Gastrocnemius medialis (tissue), 4 donors: ENCODE measurements around the gene SCN4A. TPM values are rescaled to one million over a fixed set of nuclear protein-coding genes. Genes with fewer than 3 reads are reported as not detected.

Experiments used
- ATAC-seq, 2 donors: fragments of 150-250 bp; one replicate each; pipeline ENCODE4 v1.9.1; 2016
- DNase-seq, 2 donors: peaks; one replicate each; pipeline ENCODE4 v3.0.0-alpha.2; 2019
- H3K27ac ChIP-seq, 4 donors: fragments of 200-600 bp; sonication (generic); 1 replicate in 1 of 4; 2 replicates in 3 of 4; pipeline ENCODE4 v1.5.1; 2016 to 2018; ENCODE audit warnings: mild to moderate bottlenecking in 2 of 4, moderate library complexity in 1 of 4
- H3K27me3 ChIP-seq, 3 donors: fragments of 200-600 bp; sonication (generic) in 2 of 3; 1 replicate in 1 of 3; 2 replicates in 2 of 3; pipeline versions ENCODE4 v1.5.1 to v1.6.0; 2016 to 2019; ENCODE audit warnings: mild to moderate bottlenecking in 1 of 3, moderate library complexity in 1 of 3
- H3K36me3 ChIP-seq, 2 donors: fragments of 200-600 bp; sonication (generic) in 1 of 2; one replicate each; pipeline ENCODE4 v1.5.1; 2017 to 2018
- H3K4me1 ChIP-seq, 2 donors: fragments of 200-600 bp; sonication (generic) in 1 of 2; one replicate each; pipeline ENCODE4 v1.5.1; 2016 to 2017; ENCODE audit warnings: mild to moderate bottlenecking in 2 of 2
- H3K4me3 ChIP-seq, 4 donors: fragments of 200-600 bp; sonication (generic) in 3 of 4; 1 replicate in 1 of 4; 2 replicates in 3 of 4; pipeline ENCODE4 v1.5.1; 2016 to 2019; ENCODE audit warnings: mild to moderate bottlenecking in 2 of 4
- H3K9me3 ChIP-seq, 3 donors: fragments of 200-600 bp; sonication (generic) in 2 of 3; 1 replicate in 1 of 3; 2 replicates in 2 of 3; pipeline ENCODE4 v1.5.1; 2016 to 2019
- POLR2A ChIP-seq, 2 donors: fragments of 450-650 bp; IDR thresholded peaks; one replicate each; pipeline ENCODE4 v1.6.1; 2017; ENCODE audit warnings: antibody characterized with exemption in 2 of 2, mild to moderate bottlenecking in 2 of 2, moderate library complexity in 2 of 2
- in situ Hi-C, 4 donors: fragments of 200-750 bp; cut with MboI; loops; one replicate each; pipeline versions ENCODE4 v1.15.0 to v1.8.0; 2017; ENCODE audit warnings: low sequenced_read_pairs in 4 of 4
- intact Hi-C: fragments of 100-400 bp; cut with DNase I; formaldehyde crosslinking; loops from one replicate; pipeline ENCODE4 v1.15.1; 2023; ENCODE audit warnings: low total_unique reads
- total RNA-seq, 4 donors: library from RNA; depleted of rRNA; stranded (reverse); fragments of >200 nt; gene quantifications; one replicate each; pipeline versions ENCODE4 v1.1.0 to v1.2.3, GENCODE V29; 2016
- TF ChIP-seq, protein P1 (sequence below), 5 experiments: fragments of 450-650 bp in 3 of 5; fragments of 200-600 bp in 2 of 5; sonication (generic) in 2 of 5; IDR thresholded peaks in 4 of 5; conservative IDR thresholded peaks in 1 of 5; 1 replicate in 4 of 5; 2 replicates in 1 of 5; pipeline ENCODE4 v1.5.1; 2016 to 2019; ENCODE audit warnings: antibody characterized with exemption in 5 of 5, mild to moderate bottlenecking in 3 of 5, moderate library complexity in 3 of 5

Gene SCN4A
- total RNA-seq, 4 donors from 2014 or later, result 45.3 to 107 (median 69.1) TPM

GRCh38 chr17:63973930-63974593 is 1.3 kb upstream of the SCN4A start:
- Histone ChIP-seq H3K4me1 (peaks cover 65 to 66% of the 10 kb centered on the region in 2 donors), H3K27me3 (no peaks in the 10 kb centered on the region), H3K36me3 (peaks cover 0 to 28% of the 10 kb centered on the region in 2 donors), H3K27ac (peak overlapping the region; percentile 98 to 100 (median 99)), H3K4me3 (peak overlapping the region in 1 of 4 donors; percentile 9), H3K9me3 (no peaks in the 10 kb centered on the region)
- peak; percentile 77 to 79 for ATAC-seq
- DNase-seq, result peak; percentile 92 to 97
- in situ Hi-C loops (no loop called here), intact Hi-C loops (loop anchor here (1.0 kb wide), 1 partner anchor 14 kb away; no protein-coding TSS in a partner anchor)
- TF ChIP-seq POLR2A (IDR thresholded peaks at IDR 0.05), result peak in 1 of 2 donors; percentile 9
- TF ChIP-seq, protein P1, sequence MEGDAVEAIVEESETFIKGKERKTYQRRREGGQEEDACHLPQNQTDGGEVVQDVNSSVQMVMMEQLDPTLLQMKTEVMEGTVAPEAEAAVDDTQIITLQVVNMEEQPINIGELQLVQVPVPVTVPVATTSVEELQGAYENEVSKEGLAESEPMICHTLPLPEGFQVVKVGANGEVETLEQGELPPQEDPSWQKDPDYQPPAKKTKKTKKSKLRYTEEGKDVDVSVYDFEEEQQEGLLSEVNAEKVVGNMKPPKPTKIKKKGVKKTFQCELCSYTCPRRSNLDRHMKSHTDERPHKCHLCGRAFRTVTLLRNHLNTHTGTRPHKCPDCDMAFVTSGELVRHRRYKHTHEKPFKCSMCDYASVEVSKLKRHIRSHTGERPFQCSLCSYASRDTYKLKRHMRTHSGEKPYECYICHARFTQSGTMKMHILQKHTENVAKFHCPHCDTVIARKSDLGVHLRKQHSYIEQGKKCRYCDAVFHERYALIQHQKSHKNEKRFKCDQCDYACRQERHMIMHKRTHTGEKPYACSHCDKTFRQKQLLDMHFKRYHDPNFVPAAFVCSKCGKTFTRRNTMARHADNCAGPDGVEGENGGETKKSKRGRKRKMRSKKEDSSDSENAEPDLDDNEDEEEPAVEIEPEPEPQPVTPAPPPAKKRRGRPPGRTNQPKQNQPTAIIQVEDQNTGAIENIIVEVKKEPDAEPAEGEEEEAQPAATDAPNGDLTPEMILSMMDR (IDR thresholded peaks at IDR 0.05 in 4 of 5, conservative IDR thresholded peaks at IDR 0.05 in 1 of 5), result no peak

DNA sequence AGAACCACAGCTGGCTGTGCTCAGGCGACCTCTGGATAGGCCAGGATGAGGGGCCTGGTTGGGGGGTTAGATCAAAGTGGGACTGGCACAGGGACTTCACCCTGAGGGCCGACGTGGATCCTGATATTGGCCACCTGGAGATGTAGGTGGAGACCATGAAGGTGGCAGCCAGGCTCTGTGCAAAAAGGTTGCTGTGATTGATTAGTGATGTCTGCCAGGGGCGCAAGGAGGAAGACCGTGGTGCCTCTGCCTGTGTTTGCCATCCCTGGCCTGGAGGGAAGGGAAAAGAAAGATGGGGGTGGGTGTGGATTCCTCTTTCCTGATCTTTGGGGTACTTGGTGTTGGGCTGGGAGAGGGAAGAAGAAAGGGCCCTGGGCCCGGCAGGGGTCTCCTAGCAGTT is 529 bp upstream of the SCN4A start:
- no peaks in the 10 kb centered on the region for H3K27me3 ChIP-seq
- intact Hi-C loops, result no loop called here
- no peak overlapping the region for H3K4me3 ChIP-seq
- TF ChIP-seq, protein P1 (IDR thresholded peaks at IDR 0.05 in 4 of 5, conservative IDR thresholded peaks at IDR 0.05 in 1 of 5), result no peak
- no peak for TF ChIP-seq POLR2A (IDR thresholded peaks at IDR 0.05)
- H3K9me3 ChIP-seq, result no peaks in the 10 kb centered on the region
- peaks cover 57 to 58% of the 10 kb centered on the region in 2 donors for H3K4me1 ChIP-seq
- ATAC-seq (no peak), DNase-seq (no peak)
- in situ Hi-C loops, result no loop called here
- H3K27ac ChIP-seq, result peak overlapping the region; percentile 98 to 100 (median 99)
- peaks cover 0 to 35% of the 10 kb centered on the region in 2 donors for H3K36me3 ChIP-seq

- Histone ChIP-seq H3K4me3 (no peak overlapping the region), H3K36me3 (peaks cover 0 to 57% of the 10 kb centered on the region in 2 donors), H3K27me3 (no peaks in the 10 kb centered on the region), H3K27ac (peak overlapping the region; percentile 98 to 100 (median 99)), H3K9me3 (no peaks in the 10 kb centered on the region), H3K4me1 (peaks cover 23 to 34% of the 10 kb centered on the region in 2 donors)
- DNase-seq (no peak), ATAC-seq (no peak)
- intact Hi-C loops, result no loop called here
- in situ Hi-C loops, result no loop called here
- no peak for TF ChIP-seq POLR2A (IDR thresholded peaks at IDR 0.05)
- TF ChIP-seq, protein P1 (IDR thresholded peaks at IDR 0.05 in 4 of 5, conservative IDR thresholded peaks at IDR 0.05 in 1 of 5), result no peak
Observed at GRCh38 chr17:63969278-63969677, 3.4 kb downstream of the SCN4A start.

DNA sequence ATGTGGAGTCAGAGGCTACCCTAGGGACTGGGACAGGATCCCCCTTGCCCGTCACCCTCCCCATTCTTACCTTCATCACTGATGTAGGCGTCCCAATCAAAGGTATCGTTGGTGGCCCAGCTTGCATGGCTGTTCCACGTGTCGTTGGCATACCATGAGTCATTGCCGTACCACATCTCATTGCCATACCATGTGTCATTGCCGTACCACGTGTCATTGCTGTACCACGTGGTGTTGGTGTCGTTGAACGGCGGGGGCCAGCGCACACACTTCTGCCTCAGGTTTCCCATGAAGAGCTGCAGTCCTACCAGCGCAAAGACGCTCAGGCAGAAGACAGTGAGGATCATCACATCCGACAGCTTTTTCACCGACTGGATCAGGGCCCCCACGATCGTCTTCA is 4.8 kb downstream of the SCN4A start:
- Histone ChIP-seq H3K27me3 (no peaks in the 10 kb centered on the region), H3K4me3 (no peak overlapping the region), H3K4me1 (peaks cover 24 to 36% of the 10 kb centered on the region in 2 donors), H3K36me3 (peaks cover 0 to 57% of the 10 kb centered on the region in 2 donors), H3K9me3 (no peaks in the 10 kb centered on the region), H3K27ac (peak overlapping the region; percentile 98 to 100 (median 99))
- in situ Hi-C loops (no loop called here), intact Hi-C loops (no loop called here)
- ATAC-seq, result peak; percentile 27 to 33
- TF ChIP-seq, protein P1 (IDR thresholded peaks at IDR 0.05 in 4 of 5, conservative IDR thresholded peaks at IDR 0.05 in 1 of 5), result no peak
- no peak for TF ChIP-seq POLR2A (IDR thresholded peaks at IDR 0.05)
- DNase-seq, result no peak
